GM18502 (cell line): ENCODE data around the gene CCR5.

Source experiments
- ATAC-seq: cut with Tn5 transposase; IDR thresholded peaks from one replicate; pipeline ENCODE4 v1.9.1; 2021; ENCODE audit warnings: mild to moderate bottlenecking; ENCODE audit not compliant: unreplicated experiment, poor library complexity

Gene CCR5

GRCh38 chr3:46405301-46406019, 34.7 kb downstream of the CCR5 start:
- ATAC-seq: no peak

GRCh38 chr3:46406443-46406787, 35.7 kb downstream of the CCR5 start:
- ATAC-seq: no peak

GRCh38 chr3:46406788-46407611, 36.3 kb downstream of the CCR5 start, which contains the start of the genes CCR5AS and CCRL2:
Gene CCR5AS, minus strand, starts transcription at chr3:46407066.
Gene CCRL2, plus strand, starts transcription at chr3:46407259. Its CDS starts 821 bp downstream, at chr3:46408080.
- ATAC-seq: no peak

- no peak for ATAC-seq
These were observed 37.2 kb downstream of the CCR5 start for GRCh38 chr3:46407970-46408369.

- no peak for ATAC-seq
These were observed 38.1 kb downstream of the CCR5 start for GRCh38 chr3:46408853-46409252.

GRCh38 chr3:46409739-46410489, 39.2 kb downstream of the CCR5 start:
- no peak for ATAC-seq

GRCh38 chr3:46410669-46411068, 39.9 kb downstream of the CCR5 start:
- ATAC-seq: no peak

- ATAC-seq: no peak
These were observed 40.5 kb downstream of the CCR5 start for GRCh38 chr3:46411271-46411670.

GRCh38 chr3:46412786-46413298, 42.1 kb downstream of the CCR5 start:
- ATAC-seq: no peak

- no peak for ATAC-seq
These were observed 43.2 kb downstream of the CCR5 start for GRCh38 chr3:46413951-46414350.

GRCh38 chr3:46414739-46415138, 44.0 kb downstream of the CCR5 start:
- no peak for ATAC-seq

GRCh38 chr3:46416125-46416810, 45.5 kb downstream of the CCR5 start:
- ATAC-seq: no peak

GRCh38 chr3:46416811-46417510, 46.2 kb downstream of the CCR5 start:
- no peak for ATAC-seq

GRCh38 chr3:46417841-46418611, 47.3 kb downstream of the CCR5 start:
- ATAC-seq: no peak

- no peak for ATAC-seq
These were observed 49.1 kb downstream of the CCR5 start for GRCh38 chr3:46419816-46420215.

GRCh38 chr3:46420931-46421330, 50.2 kb downstream of the CCR5 start:
- no peak for ATAC-seq

GRCh38 chr3:46422617-46423016, 51.9 kb downstream of the CCR5 start:
- no peak for ATAC-seq

GRCh38 chr3:46423588-46423987, 52.8 kb downstream of the CCR5 start:
- no peak for ATAC-seq
